Mesothelial cell of epicardium (in vitro differentiated cells): ENCODE results near the gene MRPL2. TPM values are rescaled to one million over a fixed set of nuclear protein-coding genes. Genes with fewer than 3 reads are reported as not detected.

ENCODE experiments used
- DNase-seq, 2 experiments: peaks; one replicate each; pipeline ENCODE4 v3.0.0; 2021; ENCODE audit warnings: low spot score in 2 of 2; ENCODE audit not compliant: unreplicated experiment in 2 of 2
- H3K27ac Mint-ChIP-seq: 2 replicates; pipeline ENCODE4 v1.8.0; 2021; ENCODE audit warnings: mixed read lengths
- H3K27me3 Mint-ChIP-seq: 2 replicates; pipeline ENCODE4 v1.8.0; 2021; ENCODE audit warnings: low read depth, mixed read lengths
- H3K36me3 Mint-ChIP-seq: 2 replicates; pipeline ENCODE4 v1.8.0; 2021; ENCODE audit warnings: mixed read lengths
- H3K4me1 Mint-ChIP-seq: 2 replicates; pipeline ENCODE4 v1.8.0; 2021; ENCODE audit warnings: mixed read lengths
- H3K4me3 Mint-ChIP-seq: 2 replicates; pipeline ENCODE4 v1.8.0; 2021; ENCODE audit warnings: mild to moderate bottlenecking, moderate library complexity, mixed read lengths
- H3K9me3 Mint-ChIP-seq: 2 replicates; pipeline ENCODE4 v1.8.0; 2021; ENCODE audit warnings: mixed read lengths
- CTCF ChIP-seq: fragments of 200-600 bp; sonication (generic); IDR thresholded peaks from one replicate; pipeline ENCODE4 v1.5.0; 2021; ENCODE audit warnings: antibody characterized with exemption; ENCODE audit not compliant: unreplicated experiment
- total RNA-seq: library from RNA; stranded (reverse); gene quantifications from 3 replicates; pipeline ENCODE4 v1.2.1, GENCODE V29; 2021

Gene MRPL2
- total RNA-seq, 1 donor from 2014 or later, result 54.9 TPM

DNA sequence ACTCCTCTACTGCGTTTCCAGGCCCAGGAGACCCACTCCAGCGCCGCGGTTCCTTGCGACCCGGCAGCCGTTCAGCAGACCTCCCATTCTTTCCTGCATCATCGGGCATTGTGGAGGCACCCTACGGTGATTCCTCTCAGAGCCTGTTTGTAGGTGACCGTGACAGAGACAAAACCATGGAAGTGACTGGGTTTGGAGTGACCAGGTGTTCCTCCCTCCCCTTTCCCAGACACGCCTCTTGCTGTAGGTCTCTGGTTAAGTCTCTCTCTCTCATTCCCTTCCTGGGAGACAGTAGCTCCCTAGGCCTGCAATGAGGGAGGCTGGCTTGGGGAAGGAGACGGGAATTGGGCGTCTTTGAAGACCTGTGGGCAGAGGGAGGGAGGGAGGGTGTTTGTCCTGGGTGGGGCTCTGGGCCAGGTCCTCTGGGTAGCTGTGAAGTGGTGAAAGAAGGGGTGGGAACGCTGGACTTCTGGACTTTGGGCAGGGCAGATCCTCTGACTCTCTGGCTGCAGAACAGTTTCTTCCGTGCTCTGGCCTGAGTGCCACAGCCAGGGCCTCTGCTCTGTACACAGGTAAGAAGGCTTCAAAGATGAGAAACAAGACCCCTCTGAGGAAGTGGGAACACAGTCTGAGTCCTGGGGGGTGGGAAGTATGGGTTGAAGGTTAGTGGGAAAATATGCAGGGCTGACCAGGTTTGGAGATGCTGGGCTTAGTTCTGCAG is 960 bp upstream of the MRPL2 start:
- DNase-seq, result no peak
- Mint-ChIP-seq H3K27ac (peak overlapping the region; percentile 98), H3K4me3 (peak overlapping the region; percentile 98), H3K36me3 (peaks cover 29% of the 10 kb centered on the region), H3K4me1 (peaks cover 28% of the 10 kb centered on the region), H3K9me3 (no peaks in the 10 kb centered on the region), H3K27me3 (no peaks in the 10 kb centered on the region)
- no peak for TF ChIP-seq CTCF

DNA sequence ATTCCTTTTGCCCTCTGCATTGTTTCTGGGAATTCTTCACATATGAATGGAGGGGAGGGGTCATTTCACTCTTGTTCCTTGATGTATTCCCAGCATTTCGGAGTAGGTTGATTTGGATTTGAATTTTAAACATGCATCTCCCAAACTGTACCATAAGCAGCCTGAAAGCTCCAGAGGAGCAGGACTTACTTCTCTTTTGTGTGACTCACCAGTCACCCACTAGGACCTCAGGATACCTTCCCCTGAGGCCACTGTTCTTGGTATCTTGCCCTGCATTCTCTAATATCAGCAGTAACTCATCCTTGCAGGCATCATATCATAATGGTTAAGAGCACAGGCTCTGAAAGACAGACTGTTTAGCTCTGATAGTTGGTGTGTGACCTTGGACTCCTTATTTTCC is 703 bp downstream of the MRPL2 start:
- Mint-ChIP-seq H3K36me3 (peaks cover 21% of the 10 kb centered on the region), H3K27me3 (no peaks in the 10 kb centered on the region), H3K4me3 (peak overlapping the region; percentile 98), H3K27ac (peak overlapping the region; percentile 98), H3K4me1 (peaks cover 31% of the 10 kb centered on the region), H3K9me3 (no peaks in the 10 kb centered on the region)
- no peak for DNase-seq
- TF ChIP-seq CTCF, result no peak

- Mint-ChIP-seq H3K27ac (no peak overlapping the region), H3K4me1 (peaks cover 52% of the 10 kb centered on the region), H3K36me3 (peaks cover 16% of the 10 kb centered on the region), H3K9me3 (no peaks in the 10 kb centered on the region), H3K4me3 (no peak overlapping the region), H3K27me3 (no peaks in the 10 kb centered on the region)
- DNase-seq, result no peak
- TF ChIP-seq CTCF, result no peak
These were observed 3.3 kb downstream of the MRPL2 start for GRCh38 chr6:43055966-43056365.

- no peaks in the 10 kb centered on the region for H3K9me3 Mint-ChIP-seq
- peak overlapping the region; percentile 94 for H3K27ac Mint-ChIP-seq
- H3K4me1 Mint-ChIP-seq, result peaks cover 48% of the 10 kb centered on the region
- TF ChIP-seq CTCF, result no peak
- H3K27me3 Mint-ChIP-seq, result no peaks in the 10 kb centered on the region
- peak overlapping the region; percentile 95 for H3K4me3 Mint-ChIP-seq
- H3K36me3 Mint-ChIP-seq, result peaks cover 29% of the 10 kb centered on the region
- no peak for DNase-seq
These were observed 4.9 kb downstream of the MRPL2 start for GRCh38 chr6:43054206-43054943.

GRCh38 chr6:43053545-43054205 is 5.6 kb downstream of the MRPL2 start, which contains the start of gene CUL7:
CUL7 (minus strand) TSS chr6:43053851; CDS start chr6:43052788, 1,063 bp downstream.
- no peak for TF ChIP-seq CTCF
- Mint-ChIP-seq H3K9me3 (no peaks in the 10 kb centered on the region), H3K4me1 (peaks cover 44% of the 10 kb centered on the region), H3K36me3 (peaks cover 32% of the 10 kb centered on the region), H3K27ac (peak within 1 kb of the TSS; percentile 99), H3K4me3 (peak within 1 kb of the TSS; percentile 95), H3K27me3 (no peaks in the 10 kb centered on the region)
- peak; percentile 73 to 86 for DNase-seq
